CMK (cell line): Measurements from ENCODE around the gene FMO3.

Source experiments
- DNase-seq: peaks from one replicate; pipeline ENCODE4 v3.0.0-alpha.2; 2010; ENCODE audit warnings: low read depth

The FMO3 gene

DNA sequence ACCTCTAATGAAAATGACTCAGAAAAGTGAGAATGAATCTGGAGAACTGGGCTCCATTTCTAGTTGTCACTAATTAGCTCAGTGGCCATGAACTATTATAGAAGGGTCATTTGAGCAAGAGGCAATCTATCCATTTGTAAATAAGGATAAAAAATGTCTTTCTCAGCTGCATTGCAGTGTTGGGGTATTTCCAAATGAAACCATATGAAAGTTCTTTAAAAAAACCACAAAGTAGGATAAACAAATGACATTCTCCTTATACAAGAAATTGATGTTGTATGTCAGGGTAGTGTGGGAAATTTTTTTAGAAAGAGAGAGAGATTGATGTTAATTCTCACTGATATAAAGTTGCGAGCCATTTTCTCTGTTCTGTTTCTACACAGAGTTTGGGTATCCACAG is 26.0 kb downstream of the FMO3 start:
- DNase-seq = no peak

DNA sequence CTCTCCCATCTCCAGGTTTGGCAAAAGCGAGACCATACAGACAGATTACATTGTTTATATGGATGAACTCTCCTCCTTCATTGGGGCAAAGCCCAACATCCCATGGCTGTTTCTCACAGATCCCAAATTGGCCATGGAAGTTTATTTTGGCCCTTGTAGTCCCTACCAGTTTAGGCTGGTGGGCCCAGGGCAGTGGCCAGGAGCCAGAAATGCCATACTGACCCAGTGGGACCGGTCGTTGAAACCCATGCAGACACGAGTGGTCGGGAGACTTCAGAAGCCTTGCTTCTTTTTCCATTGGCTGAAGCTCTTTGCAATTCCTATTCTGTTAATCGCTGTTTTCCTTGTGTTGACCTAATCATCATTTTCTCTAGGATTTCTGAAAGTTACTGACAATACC is 26.4 kb downstream of the FMO3 start:
- DNase-seq = no peak

DNA sequence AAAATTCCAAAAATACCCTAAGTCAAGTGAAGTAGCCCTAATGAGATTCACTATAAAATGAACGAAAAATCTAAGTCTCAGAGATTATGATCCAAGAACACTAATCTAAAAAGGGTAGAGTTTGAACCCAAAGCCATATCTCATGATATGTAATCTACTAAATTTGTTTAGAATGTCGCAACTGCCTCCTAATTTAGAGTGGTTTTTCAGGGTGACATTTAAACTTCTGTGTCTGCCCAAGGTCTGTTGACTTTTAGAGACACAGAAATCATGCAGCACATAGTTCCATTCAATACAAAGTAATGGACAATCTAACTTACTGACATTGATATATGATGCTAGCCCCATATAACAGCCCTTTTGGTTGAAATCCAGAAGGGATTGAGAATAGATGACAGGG is 28.9 kb downstream of the FMO3 start:
- no peak for DNase-seq

DNA sequence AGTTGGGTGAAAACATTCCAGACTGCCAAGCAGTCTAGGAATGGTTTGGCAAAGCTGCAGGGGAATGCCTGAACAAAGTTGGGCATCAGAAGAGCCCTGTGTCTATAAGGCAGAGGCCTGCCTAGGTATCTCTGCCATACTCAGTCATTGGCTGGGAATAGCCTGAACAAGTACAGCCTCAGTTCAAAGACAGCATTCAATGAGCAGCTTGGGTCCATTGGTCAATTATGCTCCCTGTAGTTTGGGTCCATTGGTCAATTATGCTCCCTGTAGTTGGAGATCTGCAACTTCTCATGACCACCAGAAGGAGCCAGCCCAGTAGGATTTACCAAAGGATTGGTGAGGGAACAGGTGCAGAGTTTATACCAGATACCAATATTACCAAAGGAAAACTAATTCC is 31.6 kb downstream of the FMO3 start:
- no peak for DNase-seq

DNA sequence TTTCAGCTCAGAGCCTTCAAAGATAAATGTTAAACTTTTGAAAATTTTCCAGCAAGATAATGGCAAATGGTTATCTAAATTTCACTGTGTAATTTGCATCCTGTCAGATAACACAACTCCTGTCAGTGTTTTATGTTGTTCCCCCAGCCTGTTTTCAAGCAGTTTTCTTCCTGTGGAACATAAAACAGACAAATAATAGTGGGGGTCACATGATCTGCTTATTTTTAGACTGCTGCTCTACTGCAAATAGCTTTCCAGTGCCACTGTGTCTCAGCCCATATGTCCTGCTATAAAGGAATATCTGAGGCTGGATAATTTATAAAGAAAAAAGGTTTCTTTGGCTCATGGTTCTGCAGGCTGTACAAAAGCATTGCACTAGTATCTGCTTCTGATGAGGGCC is 32.2 kb downstream of the FMO3 start:
- no peak for DNase-seq

DNA sequence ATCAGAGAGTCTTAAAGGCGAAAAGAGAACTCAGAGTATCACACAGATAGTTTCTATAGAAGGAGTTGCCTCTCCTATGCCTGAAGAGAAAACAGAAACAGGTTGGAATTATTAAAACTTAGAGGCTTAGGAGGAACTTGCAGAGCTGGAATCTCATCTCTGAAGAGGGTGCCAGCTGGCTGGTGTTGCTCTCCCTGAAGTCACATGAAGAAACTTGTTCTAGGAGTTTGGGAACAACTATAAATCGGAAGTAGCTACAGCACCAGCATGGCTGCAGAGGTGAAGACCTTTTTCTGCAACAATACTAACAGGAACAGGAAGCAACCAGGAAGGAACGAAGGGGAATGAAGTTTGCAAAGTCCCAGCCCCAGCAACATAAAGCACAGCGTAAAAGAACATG is 35.8 kb downstream of the FMO3 start:
- DNase-seq = no peak

DNA sequence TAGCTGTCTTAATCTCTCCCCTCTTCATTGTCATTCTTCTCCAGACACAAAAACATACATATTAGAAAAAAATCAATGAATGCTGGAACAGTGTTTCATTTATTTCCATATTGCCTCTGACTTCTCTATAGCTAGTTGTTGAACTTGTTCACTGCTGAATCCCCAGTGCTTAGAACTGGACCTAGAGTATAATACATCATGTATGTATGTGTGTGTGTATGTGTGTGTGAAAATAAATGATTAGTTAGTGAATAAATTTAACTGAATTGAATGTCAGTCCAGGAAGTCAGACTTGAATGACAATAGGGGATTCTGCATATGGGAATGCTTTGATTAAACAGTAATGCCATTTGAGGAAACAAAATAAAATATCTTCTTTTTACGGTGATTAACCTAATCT is 36.4 kb downstream of the FMO3 start:
- DNase-seq = no peak

DNA sequence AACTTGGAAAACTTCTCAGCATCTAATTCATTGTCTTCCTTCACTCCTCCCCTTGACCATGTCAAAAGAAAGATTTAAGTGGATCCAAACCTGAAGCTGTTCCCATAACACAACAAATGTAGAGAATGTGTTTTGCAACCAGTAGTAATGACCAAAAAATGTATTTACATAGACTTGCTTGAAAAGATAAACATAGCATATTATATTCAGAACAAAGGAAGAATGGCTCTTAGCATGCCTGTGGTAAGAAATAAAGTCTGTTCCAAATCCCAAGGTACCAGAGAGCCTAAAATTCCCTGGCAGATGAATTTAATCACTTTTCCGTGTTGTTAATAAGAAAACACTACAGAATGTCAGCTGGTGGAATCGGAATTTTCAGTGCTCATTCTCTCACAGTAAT is 36.8 kb downstream of the FMO3 start:
- DNase-seq = no peak

DNA sequence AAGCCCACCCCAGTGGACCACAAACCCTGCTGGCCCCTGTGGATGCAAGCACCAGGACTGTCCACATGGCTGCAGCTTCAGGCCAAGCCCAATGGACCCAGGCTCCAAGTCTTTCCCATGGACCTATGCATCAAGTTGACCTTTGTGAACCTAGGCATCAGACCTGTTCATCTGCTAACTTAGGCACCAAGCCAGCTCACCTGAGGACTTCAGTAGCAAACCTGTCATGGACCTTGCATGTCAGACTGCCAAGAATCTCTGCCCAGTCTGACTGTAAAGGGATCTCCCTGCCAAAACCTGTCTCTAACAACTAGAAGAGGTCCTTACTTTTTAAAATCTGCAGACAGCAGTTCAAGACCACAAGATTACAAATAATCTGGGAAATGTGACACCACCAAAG is 37.8 kb downstream of the FMO3 start:
- no peak for DNase-seq

DNA sequence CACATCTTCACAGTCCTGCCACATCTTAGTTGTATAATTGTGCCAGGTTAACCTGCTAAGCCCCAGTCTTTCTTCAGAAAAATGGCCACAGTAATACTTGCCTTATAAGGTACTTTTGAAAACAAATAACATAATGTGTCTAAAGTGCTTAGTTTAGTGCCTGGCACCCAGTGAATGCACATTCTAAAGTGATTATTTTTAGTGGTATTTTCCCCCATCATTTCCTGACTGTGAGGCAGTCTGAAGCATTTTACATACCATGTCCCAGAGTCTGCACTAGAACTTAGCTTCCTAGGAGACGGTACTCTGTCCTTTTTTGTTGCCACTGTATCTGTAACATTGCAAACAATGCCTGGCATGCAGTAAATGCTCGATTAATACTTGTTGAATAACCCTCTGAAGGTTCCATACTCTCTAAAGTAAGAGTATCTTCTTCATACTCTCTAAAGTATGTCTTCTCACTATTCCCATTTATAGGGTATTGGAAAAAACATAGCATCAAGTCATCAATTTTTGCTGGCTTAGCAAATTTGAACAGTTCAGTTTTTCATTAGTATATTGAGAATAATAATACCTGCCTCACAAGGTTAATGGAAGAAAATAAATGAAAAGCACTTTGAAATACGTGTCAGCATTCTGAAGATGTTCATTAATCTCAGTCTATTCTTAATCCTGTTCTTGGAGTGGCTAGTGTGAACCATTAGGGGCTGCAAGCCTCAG is 43.7 kb downstream of the FMO3 start:
- DNase-seq = no peak

DNA sequence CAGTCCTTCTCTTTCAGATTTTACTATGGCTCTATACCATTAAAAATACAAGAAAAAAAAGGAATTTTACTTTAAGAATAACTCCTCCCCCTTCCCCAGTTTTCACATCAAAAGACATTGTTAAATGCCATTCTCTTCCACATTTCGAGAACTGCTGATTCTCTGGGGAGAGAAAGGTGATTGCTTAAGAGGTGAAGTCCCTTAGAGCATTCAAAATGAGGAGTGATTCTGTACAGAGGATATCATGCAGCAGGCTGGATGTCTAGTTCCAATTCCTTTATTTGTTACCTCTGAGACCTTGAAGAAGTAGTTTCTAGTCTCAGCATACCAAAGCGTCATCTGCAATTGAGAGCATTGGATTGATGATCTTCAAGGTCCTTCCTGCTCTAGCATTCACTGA is 46.9 kb downstream of the FMO3 start:
- DNase-seq = no peak

DNA sequence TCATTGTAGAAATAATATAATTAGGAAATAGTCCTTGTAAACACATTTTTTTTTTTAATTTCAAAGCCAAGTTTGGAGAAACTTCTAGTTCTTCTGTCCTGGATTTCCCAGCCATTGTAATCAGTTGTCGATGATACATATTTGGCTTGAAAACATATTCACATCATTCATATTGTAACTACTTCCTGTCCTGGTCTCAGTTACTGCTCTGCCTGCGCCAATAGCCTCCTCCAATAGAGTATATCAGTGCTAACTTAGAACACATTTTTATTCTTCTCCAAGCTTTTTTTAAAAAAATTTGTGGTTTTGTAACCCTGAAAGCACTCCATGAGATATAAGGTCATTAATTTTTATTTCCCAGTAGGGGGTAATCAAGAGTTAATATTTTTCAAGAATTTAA is 48.3 kb downstream of the FMO3 start:
- no peak for DNase-seq

DNA sequence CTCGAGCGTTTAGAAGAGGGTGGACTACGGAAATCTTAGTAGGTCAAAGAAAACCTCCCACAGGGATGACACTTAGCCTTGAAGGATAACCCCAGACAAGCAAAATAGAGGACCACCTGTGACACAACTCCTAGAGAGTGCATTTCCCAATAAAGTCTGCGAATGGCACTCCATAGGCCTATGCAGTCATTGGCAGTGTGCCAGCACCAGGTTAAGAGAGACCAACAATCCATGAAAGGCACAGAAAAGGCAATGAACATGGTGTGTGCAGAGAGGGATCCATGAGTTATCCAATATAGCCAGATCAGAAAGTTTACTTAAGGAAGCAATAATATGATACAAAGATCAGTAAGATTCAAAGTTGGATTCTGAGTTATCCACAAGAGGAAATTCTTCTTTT is 49.2 kb downstream of the FMO3 start:
- no peak for DNase-seq

DNA sequence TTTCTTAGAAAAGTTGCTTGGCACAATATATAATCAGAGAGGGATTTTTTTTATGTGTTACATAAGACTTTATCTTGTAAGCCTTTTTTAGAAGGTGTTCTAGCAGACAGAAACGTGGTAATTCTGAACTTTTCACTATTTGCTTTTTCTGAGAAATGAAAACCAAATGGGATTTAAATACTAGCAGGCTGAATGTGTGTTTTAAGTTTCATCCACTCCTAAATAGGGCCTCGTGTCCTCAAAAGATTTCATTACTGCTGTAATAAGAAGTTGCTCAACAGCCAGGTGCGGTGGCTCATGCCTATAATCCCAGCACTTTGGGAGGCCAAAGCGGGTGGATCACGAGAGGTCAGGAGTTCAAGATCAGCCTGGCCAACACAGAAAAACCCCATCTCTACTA is 49.7 kb downstream of the FMO3 start:
- no peak for DNase-seq

DNA sequence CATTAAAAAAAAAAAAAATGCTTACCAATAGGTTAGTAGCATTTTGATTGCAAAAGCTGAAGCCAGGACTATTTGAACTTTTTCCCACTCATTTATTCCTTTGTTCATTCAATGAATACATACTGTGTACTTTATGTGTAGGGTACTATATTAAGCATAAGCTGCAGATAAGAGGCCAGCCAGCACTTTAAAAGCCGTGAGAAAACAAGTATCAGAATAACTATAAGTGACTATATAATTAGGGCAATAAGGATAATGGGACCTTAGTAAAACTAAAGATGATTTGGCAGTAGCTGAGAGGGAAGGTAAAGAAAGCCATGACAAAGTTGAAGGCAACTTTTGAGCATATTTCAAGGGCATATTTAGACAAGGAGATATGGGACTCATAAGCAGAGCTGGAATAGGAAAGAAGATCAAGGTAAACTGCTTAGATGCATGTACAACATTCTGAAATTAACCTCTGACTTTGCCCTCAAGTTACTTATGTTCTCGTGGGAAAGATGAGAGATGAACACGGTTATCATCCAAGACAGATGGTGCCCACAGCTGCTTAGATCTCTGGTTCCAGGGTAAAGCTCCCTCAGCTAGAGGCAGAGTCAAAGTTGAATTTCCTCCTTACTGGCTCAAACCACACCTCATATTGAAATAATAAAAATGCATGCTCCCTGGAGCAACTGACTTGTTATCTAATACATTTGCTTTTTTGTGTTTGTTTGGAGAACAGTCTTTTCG is 50.4 kb downstream of the FMO3 start:
- DNase-seq = no peak

DNA sequence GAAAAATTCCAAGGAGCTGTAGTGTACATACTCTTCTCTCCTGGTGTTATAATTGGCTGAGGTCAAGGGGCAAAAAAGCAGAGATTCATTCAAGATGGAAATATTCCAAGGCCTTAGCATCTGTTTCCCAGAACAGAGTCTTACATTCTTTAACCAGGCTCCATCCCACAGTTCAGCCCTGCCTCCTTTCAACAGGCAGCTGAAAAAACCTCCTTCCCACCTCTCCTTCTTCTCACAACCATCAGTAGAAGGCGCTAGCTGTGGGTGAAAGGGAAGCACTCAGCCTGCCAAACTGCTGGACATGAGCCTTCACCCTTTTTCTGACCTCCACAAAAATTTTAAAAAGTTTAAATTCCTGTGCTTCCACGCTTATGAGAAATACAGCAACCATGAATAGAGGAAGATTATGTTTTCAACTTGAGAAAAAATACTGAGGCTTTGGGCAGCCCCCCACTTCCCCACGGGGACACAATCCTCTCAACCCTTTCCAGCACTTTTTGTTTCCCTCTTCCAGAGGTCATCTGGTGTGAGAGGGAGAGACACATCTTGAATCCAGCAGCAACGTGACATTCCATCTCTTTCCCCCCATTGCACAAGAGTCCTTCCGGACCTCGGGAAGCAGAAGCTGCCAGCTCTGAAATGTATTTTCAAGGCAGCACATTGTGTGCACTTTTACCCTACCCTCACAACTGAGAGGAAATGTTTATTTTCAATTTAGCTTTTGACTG is 51.1 kb downstream of the FMO3 start:
- no peak for DNase-seq

DNA sequence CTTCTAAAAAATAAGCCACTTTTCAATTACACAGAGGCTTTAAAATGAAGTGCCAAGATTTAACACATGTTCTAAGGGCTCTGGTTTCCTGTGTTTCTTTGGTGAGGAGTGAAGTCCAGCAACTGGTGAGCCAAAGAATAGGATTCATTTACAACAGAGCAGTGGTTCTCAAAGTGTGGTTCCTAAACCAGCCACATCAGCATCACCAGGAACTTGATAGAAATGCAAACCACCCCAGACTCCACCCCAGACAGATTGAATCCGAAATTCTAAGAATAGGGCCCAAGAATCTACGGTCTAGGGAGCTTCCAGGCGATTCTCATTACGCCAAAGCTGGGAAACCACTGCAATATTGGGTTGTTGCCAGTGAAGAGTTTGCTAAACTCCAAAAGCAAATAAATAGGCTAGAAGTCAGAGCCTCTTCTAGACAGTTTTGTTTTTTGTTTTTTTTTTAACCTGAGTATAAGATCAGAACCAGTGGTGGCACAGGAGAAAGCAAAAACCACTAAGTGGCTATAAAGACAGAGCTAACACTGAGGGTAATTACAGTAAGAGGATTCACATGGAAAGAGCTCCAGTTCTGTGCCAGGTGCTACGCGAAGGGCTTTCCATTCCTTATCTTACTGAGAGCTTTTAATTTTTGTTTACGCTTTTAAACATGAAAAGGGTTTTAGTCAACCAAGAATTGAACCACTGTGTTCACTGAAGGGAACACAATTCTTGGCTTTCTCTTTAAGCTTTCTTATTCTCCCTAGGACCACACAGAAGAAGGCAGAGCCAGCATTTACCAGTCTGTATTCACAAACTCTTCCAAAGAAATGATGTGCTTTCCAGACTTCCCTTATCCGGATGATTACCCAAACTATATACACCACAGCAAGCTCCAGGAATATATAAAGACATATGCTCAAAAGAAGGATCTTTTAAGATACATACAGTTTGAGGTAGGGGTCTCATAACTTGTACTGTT is 52.0 kb downstream of the FMO3 start:
- no peak for DNase-seq

DNA sequence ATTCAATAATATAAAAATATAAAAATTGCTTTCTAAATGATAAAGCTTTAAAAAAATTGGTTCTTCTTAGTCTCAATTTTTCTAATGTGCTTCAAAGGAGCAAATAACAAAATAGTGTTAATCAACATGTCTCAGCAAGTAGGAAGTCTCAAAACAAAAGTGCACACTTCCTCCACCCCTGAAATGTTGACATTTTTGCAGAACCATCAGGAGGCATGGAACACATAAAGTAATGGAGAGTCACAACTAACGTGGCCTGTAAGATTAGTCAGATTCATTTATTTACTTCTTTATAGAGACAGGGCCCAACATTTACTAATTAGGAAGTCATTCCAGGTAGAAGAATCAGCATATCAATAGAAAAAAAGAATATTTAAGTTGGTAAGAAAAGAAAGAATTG is 59.5 kb downstream of the FMO3 start:
- DNase-seq = no peak

DNA sequence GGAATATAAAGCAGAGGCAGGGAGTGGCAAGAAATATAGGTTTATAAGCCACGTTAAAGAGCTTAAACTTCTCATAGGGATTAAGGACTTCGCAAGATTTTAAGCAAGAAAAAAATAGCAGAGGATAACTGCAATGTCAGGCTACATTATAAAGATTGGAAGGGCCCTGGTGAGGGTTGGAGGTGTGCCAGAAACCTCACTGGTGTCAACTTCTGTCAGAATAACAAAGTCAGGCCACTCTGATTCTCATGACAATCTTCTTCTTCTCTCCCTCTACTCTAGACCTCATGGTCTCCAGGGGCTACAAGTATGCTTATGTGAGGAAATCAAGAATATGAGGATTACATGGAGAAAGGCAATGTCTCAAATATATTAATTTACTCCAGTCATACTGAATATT is 61.8 kb downstream of the FMO3 start:
- DNase-seq = no peak

DNA sequence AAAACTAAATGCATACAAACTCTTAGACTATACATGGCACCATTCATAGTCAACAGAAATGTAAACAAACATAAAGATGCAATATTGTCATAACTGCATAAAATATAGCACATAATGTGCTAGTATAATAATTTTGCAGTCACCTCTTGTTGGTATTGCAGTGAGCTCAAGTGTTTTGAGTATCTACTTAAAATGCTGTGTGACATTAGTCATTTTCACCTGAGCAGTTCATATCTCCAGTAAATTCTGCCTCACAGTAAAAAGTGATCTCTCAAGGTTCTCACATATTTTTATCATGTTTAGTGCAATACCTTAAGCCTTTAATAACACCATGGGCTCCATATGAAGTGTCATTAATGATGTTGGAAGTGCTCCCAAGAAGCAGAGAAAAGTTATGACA is 64.8 kb downstream of the FMO3 start:
- DNase-seq = no peak

DNA sequence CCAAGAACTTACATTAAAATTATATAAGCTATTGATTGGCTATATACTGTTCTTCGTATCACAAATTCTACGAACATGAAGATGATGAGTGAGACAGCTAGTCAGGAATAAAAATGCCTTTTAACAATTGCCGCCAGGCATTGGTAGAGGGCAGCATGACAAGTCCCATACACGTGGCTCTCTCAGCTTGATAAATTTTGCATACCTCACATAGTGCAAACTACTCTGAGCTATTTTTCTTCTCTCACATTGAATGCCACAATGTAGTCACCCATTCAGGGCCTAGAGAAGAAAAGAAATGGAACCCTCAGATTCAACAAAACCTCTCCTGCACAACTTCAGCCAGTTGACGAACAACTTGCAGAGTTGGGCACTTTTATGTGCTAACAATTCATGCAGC is 67.4 kb downstream of the FMO3 start:
- DNase-seq = no peak

DNA sequence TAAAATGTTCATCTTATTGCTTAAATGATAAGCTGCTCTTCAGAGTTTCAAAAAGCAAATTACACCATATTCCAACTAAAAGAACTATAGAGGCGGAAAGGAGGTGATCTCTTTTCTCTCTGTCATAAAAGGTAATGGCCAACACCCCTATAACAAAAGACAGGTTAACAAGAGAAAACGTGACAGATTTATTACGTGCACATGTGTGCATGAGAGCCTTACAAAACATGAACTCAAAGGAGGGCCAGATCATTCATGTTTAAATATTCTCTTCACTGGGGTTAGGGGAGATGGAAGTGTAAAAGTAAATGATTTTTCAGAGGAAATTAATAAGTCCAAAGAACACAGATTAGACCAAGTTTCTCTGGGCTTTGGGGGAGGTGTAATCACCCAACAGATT is 67.8 kb downstream of the FMO3 start:
- DNase-seq = no peak
